Loucy (cell line): ENCODE measurements around the gene LPP.

ENCODE experiments used
- H2AFZ ChIP-seq: fragments of 200-600 bp; sonication (generic); 2 replicates; pipeline ENCODE4 v1.6.0; 2016; ENCODE audit warnings: antibody characterized with exemption, mild to moderate bottlenecking, low read length, moderate library complexity
- H3F3A ChIP-seq: fragments of 200-600 bp; 2 replicates; pipeline ENCODE4 v1.6.0; 2016; ENCODE audit warnings: antibody characterized with exemption, low read depth, mild to moderate bottlenecking
- H3K27me3 ChIP-seq: fragments of 200-600 bp; sonication (generic); 2 replicates; pipeline ENCODE4 v1.6.1; 2014; ENCODE audit warnings: low read length, mild to moderate bottlenecking; ENCODE audit not compliant: insufficient read depth, poor library complexity, severe bottlenecking
- H3K36me3 ChIP-seq: fragments of 200-600 bp; sonication (generic); 2 replicates; pipeline ENCODE4 v1.6.1; 2016; ENCODE audit warnings: low read length; ENCODE audit not compliant: insufficient read depth
- H3K4me1 ChIP-seq: fragments of 200-600 bp; sonication (generic); 2 replicates; pipeline ENCODE4 v1.5.1; 2014; ENCODE audit warnings: low read length, mild to moderate bottlenecking; ENCODE audit not compliant: insufficient read depth, poor library complexity, severe bottlenecking
- H3K4me2 ChIP-seq: fragments of 200-600 bp; sonication (generic); 2 replicates; pipeline ENCODE4 v1.6.0; 2014; ENCODE audit warnings: antibody characterized with exemption, low read length, low read depth, mild to moderate bottlenecking; ENCODE audit not compliant: poor library complexity, severe bottlenecking
- H3K4me3 ChIP-seq: fragments of 200-600 bp; sonication (generic); 2 replicates; pipeline ENCODE4 v1.5.1; 2014; ENCODE audit warnings: low read length, mild to moderate bottlenecking, mixed read lengths; ENCODE audit not compliant: poor library complexity, severe bottlenecking
- H3K79me2 ChIP-seq: fragments of 200-600 bp; sonication (generic); 2 replicates; pipeline ENCODE4 v1.6.1; 2014; ENCODE audit warnings: low read length; ENCODE audit not compliant: insufficient read depth
- H3K9ac ChIP-seq: fragments of 200-600 bp; sonication (generic); 2 replicates; pipeline ENCODE4 v1.6.0; 2014; ENCODE audit warnings: mild to moderate bottlenecking, low read depth, low read length, moderate library complexity; ENCODE audit not compliant: poor library complexity, severe bottlenecking
- H3K9me2 ChIP-seq: fragments of 200-600 bp; sonication (generic); replicated peaks from 2 replicates; pipeline ENCODE4 v1.6.1; 2016; ENCODE audit warnings: low read depth, low read length, mixed read lengths
- H3K9me3 ChIP-seq: fragments of 200-600 bp; sonication (generic); 2 replicates; pipeline ENCODE4 v1.6.1; 2014; ENCODE audit warnings: mild to moderate bottlenecking, antibody characterized with exemption, low read length, low read depth; ENCODE audit not compliant: insufficient read depth
- H4K20me1 ChIP-seq: fragments of 200-600 bp; sonication (generic); 2 replicates; pipeline ENCODE4 v1.6.0; 2014; ENCODE audit warnings: antibody characterized with exemption, low read length, mild to moderate bottlenecking; ENCODE audit not compliant: insufficient read depth, poor library complexity, severe bottlenecking
- CTCF ChIP-seq: fragments of 200-600 bp; sonication (generic); conservative IDR thresholded peaks from 2 replicates; pipeline ENCODE4 v1.5.1; 2014; ENCODE audit warnings: mild to moderate bottlenecking, antibody characterized with exemption, low read length
- EZH2phosphoT487 ChIP-seq: fragments of 200-600 bp; IDR thresholded peaks from 2 replicates; pipeline ENCODE4 v1.6.1; 2018; ENCODE audit warnings: antibody characterized with exemption, mild to moderate bottlenecking, moderate library complexity, borderline replicate concordance

Gene LPP

GRCh38 chr3:188516515-188516914 lies 362.6 kb downstream of the LPP start:
- H3K9me2 ChIP-seq = no peaks in the 10 kb centered on the region
- no peaks in the 10 kb centered on the region for H3F3A ChIP-seq
- no peak overlapping the region for H3K4me2 ChIP-seq
- H4K20me1 ChIP-seq = no peaks in the 10 kb centered on the region
- no peak overlapping the region for H3K9ac ChIP-seq
- H3K79me2 ChIP-seq = no peaks in the 10 kb centered on the region
- no peak overlapping the region for H2AFZ ChIP-seq
- no peak for TF ChIP-seq EZH2phosphoT487
- no peak for TF ChIP-seq CTCF
- H3K4me3 ChIP-seq = no peak overlapping the region
- H3K4me1 ChIP-seq = no peaks in the 10 kb centered on the region
- H3K27me3 ChIP-seq = no peaks in the 10 kb centered on the region
- no peaks in the 10 kb centered on the region for H3K36me3 ChIP-seq
- H3K9me3 ChIP-seq = peaks cover 2% of the 10 kb centered on the region; the same call in 1 of the 2 replicates

DNA sequence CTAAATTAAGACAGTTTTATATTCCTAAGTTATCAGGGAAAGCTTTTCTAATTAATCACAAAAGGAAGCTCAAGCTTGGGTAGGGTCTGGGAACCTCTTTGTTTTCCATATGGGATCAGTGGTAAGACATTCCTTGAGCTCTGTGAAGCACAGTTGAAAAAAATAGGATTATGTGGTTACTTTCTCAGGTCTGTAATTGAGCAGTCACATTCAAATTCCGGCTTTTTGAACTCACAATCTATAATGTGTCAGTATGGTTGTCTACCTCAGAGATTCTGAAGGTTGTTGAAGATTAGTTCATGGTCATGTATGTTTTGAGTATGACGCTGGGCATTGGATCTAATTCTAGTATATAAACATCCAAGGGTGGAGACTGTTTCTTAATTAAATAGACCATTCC lies 364.5 kb downstream of the LPP start:
- no peaks in the 10 kb centered on the region for H3K4me1 ChIP-seq
- H3K9me3 ChIP-seq = peaks cover 2% of the 10 kb centered on the region; the same call in 1 of the 2 replicates
- no peak overlapping the region for H3K9ac ChIP-seq
- H3K79me2 ChIP-seq = no peaks in the 10 kb centered on the region
- no peak overlapping the region for H3K4me3 ChIP-seq
- H3K27me3 ChIP-seq = no peaks in the 10 kb centered on the region
- H2AFZ ChIP-seq = no peak overlapping the region
- no peaks in the 10 kb centered on the region for H3F3A ChIP-seq
- no peaks in the 10 kb centered on the region for H3K9me2 ChIP-seq
- no peak overlapping the region for H3K4me2 ChIP-seq
- no peaks in the 10 kb centered on the region for H4K20me1 ChIP-seq
- no peaks in the 10 kb centered on the region for H3K36me3 ChIP-seq
- TF ChIP-seq EZH2phosphoT487 = no peak
- no peak for TF ChIP-seq CTCF

DNA sequence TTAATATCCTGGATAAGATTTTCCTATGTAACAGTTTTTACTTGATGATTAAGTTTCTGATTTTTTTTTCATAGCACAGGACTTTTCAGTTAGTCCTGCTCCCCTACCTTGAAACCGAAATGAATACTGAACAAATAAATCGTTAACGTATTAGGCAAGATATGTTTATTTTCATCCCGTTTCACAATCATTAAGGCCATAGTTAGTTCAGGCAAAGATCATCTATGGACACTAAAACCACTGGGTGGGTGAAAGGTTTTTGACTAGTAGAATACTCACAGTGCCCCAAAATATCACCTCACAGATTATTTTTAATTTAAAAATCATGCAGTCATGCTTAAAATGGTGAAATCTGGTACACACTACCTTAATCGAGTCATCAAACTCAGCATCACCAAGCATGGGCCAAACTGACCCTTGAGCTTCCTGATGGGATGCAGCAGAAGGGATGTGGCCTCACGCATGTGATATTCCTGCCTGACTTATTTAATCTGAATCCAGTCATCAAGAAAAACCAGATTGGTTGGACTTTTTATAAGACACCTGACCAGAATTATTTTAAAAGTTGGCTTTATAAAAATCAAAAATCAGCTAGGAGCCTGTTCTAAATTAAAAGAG lies 365.0 kb downstream of the LPP start:
- no peaks in the 10 kb centered on the region for H3K4me1 ChIP-seq
- H3K36me3 ChIP-seq = no peaks in the 10 kb centered on the region
- no peaks in the 10 kb centered on the region for H3F3A ChIP-seq
- TF ChIP-seq EZH2phosphoT487 (no peak), CTCF (no peak)
- H3K27me3 ChIP-seq = no peaks in the 10 kb centered on the region
- no peak overlapping the region for H3K4me3 ChIP-seq
- no peaks in the 10 kb centered on the region for H3K9me2 ChIP-seq
- H4K20me1 ChIP-seq = no peaks in the 10 kb centered on the region
- peaks cover 2% of the 10 kb centered on the region; the same call in 1 of the 2 replicates for H3K9me3 ChIP-seq
- no peaks in the 10 kb centered on the region for H3K79me2 ChIP-seq
- H3K4me2 ChIP-seq = no peak overlapping the region
- H3K9ac ChIP-seq = no peak overlapping the region
- no peak overlapping the region for H2AFZ ChIP-seq
